Hippocampal formation (tissue), 2 donors: Measurements from ENCODE around the gene TMCO4.

Experiments
- DNase-seq, 2 donors: peaks; one replicate each; lab custom pipeline; 2025; lab: John Stamatoyannopoulos, UW

The TMCO4 gene

DNA sequence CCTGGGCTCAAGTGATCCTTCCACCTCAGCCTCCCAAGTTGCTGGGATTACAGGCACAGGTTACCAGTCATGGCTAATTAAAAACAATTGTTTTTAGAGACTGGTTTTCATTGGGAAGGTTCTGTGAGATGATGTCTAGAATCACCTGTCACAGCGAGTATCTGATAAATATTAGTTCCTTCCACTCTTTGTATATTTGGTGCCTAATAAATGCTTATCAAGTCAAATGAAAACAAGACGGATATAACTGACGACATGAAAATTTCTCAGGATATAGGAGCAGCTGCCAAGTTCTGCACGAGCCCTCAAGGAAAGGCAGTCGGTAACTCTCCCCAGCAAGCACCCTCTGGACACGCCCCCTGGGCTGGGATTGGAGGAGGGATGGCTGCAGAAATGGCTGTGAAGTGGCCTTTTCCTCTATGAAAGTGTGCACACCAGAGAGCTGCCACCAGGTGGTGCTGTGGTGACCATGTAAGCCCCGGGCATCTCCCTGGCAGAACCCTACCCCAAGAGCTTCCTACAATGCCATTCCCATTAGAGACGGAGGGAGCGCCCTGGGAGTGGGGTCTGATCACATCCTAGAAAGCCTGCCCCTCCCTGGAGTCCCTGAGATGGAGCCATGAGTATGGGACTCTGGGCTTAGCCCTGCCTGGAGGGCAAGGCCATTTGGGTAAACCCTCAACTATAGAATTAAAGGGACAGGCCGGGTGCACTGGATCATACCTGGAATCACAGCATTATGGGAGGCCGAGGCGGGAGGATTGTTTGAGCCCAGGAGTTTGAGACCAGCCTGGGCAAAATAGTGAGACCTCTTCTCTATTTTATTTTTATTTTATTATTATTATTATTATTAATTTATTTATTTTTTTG lies 84.1 kb downstream of the TMCO4 start:
- peak; percentile 7 to 60 for DNase-seq

DNA sequence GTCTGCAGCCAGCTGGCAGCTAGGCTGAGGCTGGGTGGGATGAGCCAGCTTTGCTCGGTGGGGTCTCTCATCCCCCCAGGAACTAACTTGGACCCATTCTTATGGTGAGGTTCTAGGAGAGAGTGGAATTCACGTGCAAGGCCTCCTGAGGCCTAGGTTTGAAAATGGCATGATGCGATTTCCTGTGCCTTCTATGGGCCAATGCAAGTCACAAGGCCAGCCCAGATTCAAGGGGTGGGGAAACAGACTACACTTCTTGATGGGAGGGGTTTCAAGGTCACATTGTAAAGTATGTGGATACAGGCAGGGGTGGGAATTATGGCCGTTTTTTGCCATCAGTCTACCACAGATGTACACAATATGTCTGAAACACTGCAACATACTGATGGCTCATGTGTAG lies 86.8 kb downstream of the TMCO4 start:
- DNase-seq = no peak

DNA sequence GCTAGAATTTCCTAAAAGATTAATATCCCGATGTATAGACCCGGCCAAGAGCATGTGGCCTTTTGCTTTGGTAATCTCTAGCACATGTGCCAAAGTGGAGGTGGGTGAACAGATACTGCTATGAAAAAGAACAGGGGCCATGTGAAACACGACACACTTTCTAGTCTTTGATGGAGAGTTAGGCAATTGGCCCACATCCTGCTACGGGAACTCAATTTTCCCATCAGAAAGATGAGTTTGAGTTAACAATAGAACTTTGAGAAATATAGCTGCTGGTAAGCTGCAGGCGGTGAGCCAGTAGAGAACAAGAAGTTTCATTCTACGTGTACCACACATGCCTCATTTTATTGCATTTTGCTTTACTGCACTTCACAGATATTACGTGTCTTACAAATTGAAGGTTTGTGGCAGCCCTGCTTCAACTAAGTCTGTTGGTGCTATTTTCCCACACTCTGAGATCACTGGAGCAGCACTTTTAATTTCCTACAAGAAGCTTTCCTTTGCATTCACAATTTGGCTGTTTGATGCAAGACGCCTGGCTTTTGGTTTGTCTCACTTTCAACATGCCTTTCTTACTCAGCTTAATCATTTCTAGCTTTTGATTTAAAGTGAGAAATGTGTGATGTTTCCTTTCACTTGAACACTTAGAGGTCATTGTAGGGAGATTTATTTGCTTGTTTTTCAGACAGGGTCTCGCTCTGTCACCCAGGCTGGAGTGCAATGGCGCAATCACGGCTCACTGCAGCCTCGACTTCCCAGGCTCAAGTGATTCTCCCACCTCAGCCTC lies 88.7 kb downstream of the TMCO4 start:
- DNase-seq = no peak

DNA sequence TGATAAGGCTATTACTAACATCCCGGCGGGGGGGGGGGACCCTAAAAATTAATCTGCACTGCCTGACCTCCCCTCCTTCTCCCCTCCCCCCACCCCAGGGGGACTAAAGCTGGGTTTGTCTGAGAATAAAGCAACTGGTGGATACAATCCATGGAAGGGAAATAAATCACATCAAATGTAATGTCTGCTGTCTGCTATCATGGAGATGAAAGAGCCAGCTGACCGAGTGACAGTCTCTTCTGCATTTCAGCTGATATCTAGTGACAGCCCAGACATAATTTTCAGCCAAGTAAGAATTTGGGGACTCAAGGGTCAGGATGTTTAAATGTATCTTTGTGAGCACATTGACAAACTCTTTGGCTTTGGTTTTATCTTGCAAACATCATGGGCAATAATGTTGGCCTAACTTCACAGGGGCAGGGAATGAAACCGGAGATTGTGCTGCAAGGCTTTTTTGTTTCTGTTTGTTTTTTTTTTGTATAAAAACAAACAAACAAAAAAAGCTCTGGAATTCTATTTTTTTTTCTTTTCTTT lies 90.4 kb downstream of the TMCO4 start:
- no peak for DNase-seq

DNA sequence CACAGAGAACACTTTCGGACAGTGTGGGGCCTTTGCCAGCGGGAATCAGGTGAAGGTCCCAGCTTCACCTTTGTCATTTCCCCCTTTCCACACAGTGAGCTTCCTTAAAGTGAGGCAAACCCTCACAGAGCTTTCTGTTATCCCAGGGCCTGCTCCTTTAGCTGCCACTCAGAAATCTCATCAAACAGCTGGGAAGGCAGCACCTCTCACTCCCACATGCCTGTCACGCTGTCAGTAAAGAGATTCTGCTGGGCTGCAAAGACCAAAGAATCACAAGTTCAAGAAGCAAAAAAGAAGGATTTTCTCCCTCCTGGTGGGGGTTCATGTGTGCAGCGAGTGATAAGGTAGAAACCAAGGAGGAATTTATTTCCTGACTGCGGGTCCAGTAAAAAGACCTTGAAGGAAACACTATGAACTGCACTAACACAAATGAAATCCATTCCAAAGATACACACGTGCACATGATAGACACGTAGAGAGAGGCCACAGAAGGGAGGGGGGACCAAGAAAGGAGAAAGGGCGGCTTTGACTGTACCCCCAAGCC lies 91.1 kb downstream of the TMCO4 start:
- DNase-seq = no peak

DNA sequence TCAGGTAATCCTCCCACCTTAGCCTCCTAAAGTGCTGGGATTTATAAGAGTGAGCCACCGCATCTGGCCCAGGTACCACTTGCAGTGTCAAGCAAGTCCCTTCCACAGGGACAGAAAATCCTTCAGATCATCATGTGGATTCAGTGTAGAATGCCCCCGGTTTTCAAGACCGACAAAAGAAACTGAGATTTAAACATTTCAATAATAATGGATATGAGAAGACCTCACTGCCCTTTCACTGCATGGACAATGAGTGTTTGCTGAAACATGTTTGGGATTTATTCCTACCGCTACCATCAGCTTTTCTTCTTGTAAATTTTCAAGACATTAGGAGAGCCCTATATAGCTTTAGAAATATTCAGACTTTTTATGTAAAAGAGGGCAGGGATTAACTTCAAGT lies 93.6 kb downstream of the TMCO4 start:
- DNase-seq = no peak

DNA sequence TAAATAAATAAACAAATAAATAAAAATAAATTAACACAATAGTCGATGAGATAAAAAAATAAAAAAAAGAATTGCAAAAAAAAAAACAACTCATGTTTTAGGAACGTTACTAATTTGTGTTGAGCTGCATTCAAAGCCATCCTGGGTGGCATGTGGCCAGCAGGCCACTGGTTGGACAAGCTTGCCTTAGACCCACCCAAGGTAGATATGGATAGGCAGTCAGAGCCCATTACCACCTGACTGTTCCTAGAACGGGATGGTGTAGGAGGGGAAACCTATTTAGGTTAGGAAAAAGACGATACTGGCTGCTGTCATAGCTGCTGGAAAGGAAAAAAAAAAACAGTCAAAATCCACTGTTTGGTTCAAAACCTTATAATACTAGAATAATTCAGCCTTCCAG lies 94.3 kb downstream of the TMCO4 start:
- no peak for DNase-seq

DNA sequence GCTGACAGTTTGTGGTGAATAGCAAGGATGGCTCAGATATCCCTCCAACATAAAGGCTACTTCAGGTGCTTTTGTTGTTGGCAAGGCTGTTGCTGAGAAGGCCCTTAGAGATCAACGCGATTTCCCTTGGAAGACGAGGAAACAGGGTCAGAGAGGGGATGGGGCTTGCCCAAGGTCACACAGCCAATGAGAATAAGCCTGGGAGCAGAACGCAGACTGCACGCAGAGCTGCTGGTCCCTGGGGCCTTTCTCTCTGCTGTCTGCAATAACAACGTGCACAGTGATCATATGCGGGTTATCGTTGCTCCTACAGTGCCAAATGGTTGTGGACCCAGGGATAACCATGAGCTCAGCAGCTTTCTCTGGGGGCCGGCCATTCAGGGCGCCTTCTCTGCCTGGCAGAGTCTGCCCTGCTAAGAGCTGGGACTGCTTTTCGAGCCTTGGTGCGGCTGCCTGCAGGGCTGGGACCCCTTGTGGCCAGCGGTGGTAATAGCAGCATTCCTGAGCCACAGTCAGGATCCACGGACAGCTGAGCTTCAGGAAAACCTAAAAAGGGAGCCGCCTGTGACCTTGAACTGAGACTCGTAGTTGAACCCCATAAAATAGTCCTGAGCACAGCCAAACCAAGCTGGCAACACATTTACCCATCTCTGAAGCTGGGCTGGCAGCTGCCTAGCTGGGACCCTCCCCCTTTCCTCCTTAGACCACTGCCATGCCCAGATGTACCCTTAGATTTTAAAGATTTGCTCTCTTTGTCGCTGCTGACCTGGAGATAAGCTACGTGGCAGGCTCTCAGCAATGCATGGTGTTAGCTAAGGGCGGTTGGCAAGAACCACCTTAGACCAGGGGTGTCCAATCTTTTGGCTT lies 95.2 kb downstream of the TMCO4 start:
- peak; percentile 52 to 58 for DNase-seq

DNA sequence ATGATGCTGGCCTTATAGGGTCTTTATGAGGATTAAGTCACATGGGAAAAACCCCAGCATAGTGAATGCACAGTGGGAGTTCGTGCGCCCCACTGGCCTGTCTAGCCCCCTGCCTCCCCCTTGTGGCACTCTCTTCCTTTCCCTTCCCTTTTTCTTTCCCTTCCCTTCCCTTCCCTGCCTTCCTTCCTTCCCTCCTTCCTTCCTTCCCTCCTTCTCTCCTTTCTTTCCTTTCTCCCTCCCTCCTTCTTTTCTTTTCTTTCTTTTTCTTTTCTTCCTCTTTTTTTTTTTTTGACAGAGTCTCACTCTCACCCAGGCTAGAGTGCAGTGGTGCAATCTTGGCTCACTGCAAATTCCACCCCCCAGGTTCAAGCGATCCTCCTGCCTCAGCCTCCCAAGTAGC lies 96.4 kb downstream of the TMCO4 start:
- no peak for DNase-seq

DNA sequence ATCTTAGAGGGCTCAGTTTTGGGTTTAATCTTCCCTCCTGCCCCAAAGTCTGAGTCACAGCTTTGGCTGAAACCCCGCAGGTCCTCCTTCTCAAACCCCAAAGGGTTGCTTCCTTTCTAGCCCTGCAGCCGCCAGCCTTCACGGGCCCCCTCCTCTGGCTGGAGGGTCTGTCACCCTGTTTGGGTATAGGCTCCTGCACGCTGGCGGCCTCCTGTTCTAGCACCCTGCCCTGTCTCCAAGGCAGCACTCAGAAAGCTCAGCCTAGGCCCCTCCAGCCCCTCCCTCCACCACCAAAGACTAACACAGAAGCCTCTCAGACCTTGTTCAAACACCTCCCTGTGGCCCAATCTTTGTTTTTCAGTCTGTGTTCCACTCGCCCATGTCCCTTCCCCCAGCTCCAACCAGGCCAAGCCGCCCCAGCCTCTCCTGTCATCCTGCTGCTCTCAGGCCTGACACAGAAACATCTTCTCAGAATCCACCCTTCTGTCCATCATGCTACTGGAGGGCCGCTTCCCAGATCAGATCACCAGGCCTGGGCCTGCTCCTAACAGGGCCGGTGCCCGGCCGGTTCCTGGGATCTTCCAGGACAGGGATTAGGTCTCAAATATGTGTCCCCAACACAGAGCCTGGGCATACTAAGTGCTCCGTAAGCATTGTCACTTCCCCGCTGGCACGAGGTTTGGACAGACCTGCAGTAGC lies 99.5 kb downstream of the TMCO4 start:
- DNase-seq = no peak

DNA sequence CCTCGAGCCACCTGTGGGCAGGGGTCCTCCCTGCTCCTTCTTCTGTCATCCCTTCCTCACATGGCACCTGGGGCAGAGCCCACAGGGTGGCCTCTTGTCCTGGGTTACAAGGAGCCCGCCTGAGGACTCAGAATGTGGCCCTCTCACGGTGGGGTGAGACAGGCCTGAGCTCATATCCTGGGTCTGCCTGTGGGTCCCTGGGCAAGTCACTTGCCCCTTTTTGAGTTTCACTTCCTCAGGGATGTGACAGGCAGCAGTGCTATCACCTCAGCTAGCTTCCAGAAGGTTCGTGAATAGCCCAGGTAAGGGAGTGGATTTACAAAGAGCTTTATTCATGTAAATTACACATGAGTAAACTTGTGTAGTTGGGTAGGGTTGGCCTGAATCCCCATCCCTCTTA lies 101.5 kb downstream of the TMCO4 start:
- no peak for DNase-seq

DNA sequence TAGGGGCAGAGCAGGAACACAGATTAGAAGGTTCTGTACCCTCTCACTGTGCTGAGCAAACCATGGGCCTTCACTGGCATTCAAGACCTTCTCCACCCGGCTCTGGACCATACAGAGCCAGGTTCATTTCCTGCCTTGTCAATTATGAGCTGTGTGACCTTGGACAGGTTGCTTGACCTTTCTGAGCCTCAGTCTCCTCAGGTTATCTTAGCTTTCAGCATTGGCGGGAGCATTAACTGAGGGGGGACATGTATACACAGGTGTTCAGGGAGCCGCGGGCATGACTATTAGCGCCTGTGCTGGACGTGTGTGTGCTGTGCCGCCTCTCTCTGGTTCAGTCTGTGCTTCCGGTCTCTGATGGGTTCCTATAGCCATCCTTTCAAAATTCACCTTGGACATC lies 102.9 kb downstream of the TMCO4 start:
- no peak for DNase-seq

DNA sequence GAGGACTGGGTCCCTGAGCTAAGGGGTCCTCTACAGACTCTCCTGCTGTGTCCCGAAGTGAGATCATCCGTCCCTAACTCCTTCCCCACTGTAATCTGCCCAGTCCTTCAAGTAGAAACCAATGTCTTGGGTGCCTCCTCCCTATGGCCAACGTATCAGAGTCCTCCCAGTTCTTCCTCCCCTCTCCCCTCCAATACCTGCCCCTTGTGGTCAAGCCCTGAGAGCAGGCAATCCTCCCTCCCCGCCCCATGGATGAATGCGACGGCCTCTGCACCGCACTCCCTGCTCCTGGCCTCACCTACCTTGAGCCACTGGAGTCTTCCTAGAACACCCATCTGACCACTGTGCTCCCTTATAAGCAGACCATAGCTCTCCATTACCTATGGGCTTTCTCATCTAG lies 103.9 kb downstream of the TMCO4 start:
- no peak for DNase-seq

DNA sequence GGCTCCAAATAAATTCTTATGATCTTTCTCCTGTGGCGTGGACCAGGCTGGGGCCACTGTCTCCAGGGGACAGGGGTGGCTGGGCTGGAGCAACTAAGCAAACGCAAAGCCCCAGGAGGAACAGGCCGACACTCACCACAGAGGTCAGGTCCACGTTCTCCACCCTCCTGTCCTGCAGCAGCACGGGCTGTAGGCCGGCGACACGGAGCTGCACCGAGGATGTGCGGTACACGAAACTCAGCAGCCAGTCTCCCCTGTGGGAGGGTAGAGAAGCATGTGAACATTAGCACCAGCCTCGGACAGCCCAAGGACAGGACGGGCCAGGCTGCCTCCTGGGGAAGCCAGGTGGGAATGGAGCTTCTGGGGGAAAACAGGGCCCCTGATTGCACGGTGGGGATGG lies 105.4 kb downstream of the TMCO4 start:
- no peak for DNase-seq

DNA sequence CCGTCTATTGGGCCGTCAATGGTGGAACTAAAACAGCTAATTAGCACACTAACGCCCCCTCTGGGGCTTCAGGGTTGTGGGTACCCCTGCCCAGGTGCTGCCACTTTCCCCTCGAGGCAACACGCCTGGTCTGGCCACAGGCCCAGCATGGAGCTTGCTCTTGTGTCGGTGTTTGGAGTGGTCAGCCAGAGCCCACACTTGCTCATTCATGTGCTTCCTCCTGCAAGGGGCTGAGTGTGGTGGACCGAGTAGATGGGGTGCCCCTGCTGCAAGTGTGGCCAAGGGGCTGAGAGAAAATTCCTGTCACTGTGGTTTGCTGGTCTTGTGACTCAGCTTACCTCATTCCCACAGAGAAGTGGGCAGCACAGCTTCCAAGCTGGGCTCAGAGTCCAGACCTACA lies 109.4 kb downstream of the TMCO4 start:
- no peak for DNase-seq

DNA sequence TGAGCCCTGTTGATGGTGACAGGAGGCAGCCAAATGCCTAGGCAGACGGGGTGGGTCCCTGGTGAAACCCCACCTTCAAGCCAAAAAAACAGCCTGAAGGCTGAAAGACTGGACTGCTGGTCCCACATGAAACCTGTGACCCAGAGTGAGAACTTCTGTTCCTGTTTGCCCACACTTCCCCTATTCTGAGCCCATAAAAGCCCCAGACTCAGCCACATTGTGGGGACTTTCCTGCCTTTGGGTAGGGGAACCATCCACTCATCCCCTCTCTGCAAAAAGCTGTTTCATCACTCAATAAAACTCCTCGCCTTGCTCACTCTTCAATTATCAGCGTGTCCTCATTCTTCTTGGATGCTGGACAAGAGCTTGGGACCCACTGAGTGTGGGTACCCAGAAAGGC lies 109.9 kb downstream of the TMCO4 start:
- DNase-seq = no peak

DNA sequence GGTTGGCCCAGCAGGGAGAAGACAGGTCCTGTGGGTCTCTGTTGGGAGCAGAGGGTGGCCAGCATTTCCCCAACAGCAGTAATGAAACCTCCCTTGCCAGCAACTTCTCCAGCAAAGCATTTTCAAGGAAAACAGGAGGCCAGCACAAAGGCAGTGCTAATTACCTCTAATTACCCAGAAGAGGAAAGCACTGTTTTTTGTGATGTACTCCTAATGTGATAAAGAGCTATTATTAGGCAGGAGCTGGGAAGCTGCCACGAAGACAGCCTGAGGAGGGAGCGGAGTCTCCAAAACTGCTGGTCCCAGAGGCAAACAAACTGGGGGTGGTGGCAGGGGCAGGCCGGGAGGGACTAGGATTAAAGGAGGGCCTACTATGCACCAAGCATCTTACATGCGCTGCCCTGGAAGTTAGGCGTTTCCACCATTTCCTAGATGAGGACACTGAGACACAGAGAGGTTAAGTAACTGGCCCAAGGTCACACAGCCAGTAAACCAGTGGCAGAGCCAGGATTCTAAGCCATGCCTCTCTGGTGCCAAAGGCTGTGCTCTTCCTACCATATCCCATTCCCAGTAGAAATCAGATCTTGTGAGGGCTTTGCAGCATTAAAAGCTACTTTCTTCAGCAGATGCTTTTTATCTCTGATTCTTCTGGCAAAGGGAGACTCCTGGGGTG lies 110.5 kb downstream of the TMCO4 start:
- no peak for DNase-seq

DNA sequence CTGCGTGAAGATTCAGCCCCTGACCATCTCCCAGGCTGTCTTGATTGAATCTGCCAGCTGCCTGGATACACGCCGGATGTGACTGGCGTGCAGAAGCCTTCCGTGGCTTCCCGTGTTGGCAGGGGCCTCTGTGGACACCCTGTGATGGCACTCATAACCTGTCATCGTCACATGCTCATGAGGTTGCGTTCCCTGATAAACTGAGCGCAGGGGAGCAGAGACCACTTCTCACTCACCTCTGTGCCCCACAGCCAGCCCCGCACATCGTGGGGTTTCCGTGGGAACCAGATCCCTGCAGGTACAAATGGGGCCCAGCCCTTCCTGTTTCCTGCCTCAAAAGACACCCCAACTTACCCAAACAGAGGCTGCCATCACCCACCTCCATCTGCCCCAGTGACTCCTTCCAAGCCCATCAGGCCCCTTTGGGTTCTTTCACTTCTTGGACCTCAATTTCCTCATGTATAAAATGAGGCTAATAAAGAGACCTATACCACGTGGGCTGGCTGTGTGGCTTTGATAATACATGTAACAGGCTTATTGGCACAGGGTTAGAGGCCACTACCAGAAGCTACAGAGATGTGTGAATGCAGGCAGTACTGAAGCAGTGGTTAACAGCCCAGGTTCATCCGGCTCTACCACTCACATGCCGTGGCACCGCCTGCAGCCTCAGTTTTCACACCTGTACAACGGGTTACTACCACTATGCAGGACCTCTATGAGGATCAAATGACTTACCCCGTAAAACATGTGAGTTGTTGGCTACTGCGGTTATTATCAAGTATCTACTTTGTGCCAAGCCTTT lies 111.5 kb downstream of the TMCO4 start:
- DNase-seq = no peak

DNA sequence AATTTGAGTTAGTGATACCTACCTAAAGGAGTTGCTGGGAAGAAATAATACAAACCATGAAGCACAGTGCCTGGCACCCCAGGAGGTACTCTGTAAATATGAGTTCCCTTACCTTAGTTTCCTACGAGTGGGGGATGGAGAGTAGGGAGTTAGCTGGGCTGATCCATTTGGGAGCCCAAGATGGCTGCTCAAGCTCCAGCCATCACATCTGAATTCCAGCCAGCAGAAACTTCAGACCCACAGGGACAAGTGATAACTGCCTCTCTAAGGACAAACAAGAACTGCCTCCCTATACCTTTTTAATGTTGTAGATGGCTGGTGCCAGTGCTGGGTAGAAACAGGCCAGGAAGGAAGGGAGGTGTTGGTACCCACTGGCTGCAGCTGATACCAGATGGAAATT lies 112.3 kb downstream of the TMCO4 start:
- DNase-seq = no peak

DNA sequence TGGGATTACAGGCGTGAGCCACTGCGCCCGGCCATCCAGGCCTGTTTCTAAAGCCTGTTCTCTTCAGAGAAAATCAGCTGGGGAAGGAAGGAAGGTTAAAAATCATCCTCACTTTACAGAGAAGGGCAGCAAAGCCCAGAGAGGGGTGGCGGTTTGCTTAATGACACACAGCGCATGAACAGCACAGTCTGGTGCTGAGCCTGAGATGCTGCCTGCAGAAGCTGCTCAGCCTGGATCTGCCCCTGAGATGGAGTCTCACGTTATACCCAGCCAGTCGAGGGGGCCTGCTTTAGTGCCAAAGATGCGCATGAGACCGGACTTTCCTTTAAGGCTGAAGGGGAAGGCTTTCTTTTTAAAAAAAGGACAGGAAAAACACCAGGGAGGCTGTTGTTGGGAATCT lies 113.7 kb downstream of the TMCO4 start:
- DNase-seq = no peak
